Stimulated activated CD8-positive, alpha-beta memory T cell treated with anti-CD3 and anti-CD28 coated beads, Interleukin-7, amount 100 ng/mL, for 48 hours (primary cell): ENCODE data around the gene FLCN.
"Not testable (repeated sequence)": the region's sequence is repeated elsewhere in the genome, so short reads cannot be mapped to it uniquely, and the experiment has no call there.

ENCODE experiments used
- DNase-seq, 2 donors: peaks; one replicate each; pipeline ENCODE4 v3.0.0-alpha.2; 2020; ENCODE audit warnings: low read depth in 1 of 2; ENCODE audit errors: extremely low read depth in 1 of 2

The FLCN gene

GRCh38 chr17:17214646-17215436, 22.1 kb downstream of the FLCN start:
- no peak for DNase-seq

- DNase-seq: no peak
Observed at GRCh38 chr17:17213775-17214174, 23.2 kb downstream of the FLCN start.

GRCh38 chr17:17207998-17208397, 29.0 kb downstream of the FLCN start:
- no peak for DNase-seq

GRCh38 chr17:17206913-17207335, 30.0 kb downstream of the FLCN start:
- no peak for DNase-seq

- peak; percentile 82 to 84 for DNase-seq
Observed at GRCh38 chr17:17206124-17206912, 30.6 kb downstream of the FLCN start, which contains the start of gene PLD6. PLD6 (minus strand) TSS chr17:17206333; CDS start chr17:17206286, 47 bp downstream.

- DNase-seq: peak; percentile 37 to 40
Observed at GRCh38 chr17:17205368-17206123, 31.4 kb downstream of the FLCN start.

GRCh38 chr17:17204635-17205231, 32.2 kb downstream of the FLCN start:
- DNase-seq: no peak

- DNase-seq: no peak
Observed at GRCh38 chr17:17204041-17204591, 32.9 kb downstream of the FLCN start.

GRCh38 chr17:17203173-17203730, 33.7 kb downstream of the FLCN start:
- DNase-seq: no peak

- DNase-seq: no peak
Observed at GRCh38 chr17:17201907-17202306, 35.1 kb downstream of the FLCN start.

GRCh38 chr17:17201271-17201670, 35.7 kb downstream of the FLCN start:
- no peak for DNase-seq

GRCh38 chr17:17200831-17201230, 36.1 kb downstream of the FLCN start:
- no peak for DNase-seq

- no peak for DNase-seq
Observed at GRCh38 chr17:17200311-17200710, 36.7 kb downstream of the FLCN start.

GRCh38 chr17:17198281-17198680, 38.7 kb downstream of the FLCN start:
- DNase-seq: no peak

- DNase-seq: no peak
Observed at GRCh38 chr17:17196776-17197175, 40.2 kb downstream of the FLCN start.

- not testable (repeated sequence) for DNase-seq
Observed at GRCh38 chr17:17195466-17195865, 41.5 kb downstream of the FLCN start.

- no peak for DNase-seq
Observed at GRCh38 chr17:17191961-17192381, 45.0 kb downstream of the FLCN start.

- no peak for DNase-seq
Observed at GRCh38 chr17:17191346-17191792, 45.6 kb downstream of the FLCN start.

GRCh38 chr17:17190188-17190587, 46.8 kb downstream of the FLCN start:
- no peak for DNase-seq

- no peak for DNase-seq
Observed at GRCh38 chr17:17189559-17189958, 47.4 kb downstream of the FLCN start.
